Fibroblast of skin of right quadriceps (primary cell): ENCODE measurements around the gene GPR148.

Experiments used
- DNase-seq: peaks from one replicate; pipeline ENCODE4 v3.0.0-alpha.2; 2013

The GPR148 gene

DNA sequence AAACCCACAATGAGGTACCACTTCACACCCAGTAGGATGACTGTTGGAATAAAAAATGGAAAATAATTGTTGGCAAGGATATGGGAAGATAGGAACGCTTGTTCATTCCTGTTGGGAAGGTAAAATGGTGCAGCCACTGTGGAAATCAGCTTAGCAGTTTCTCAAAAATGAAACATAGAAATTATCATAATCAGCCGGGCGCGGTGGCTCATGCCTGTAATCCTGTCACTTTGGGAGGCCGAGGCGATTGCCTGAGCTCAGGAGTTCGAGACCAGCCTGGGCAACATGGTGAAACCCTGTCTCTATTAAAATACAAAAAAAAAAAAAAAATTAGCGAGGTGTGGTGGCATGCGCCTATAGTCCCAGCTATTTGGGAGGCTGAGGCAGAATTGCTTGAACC is 49.9 kb downstream of the GPR148 start:
- DNase-seq = no peak
